ENCODE measurements around the gene FSD1.

GRCh38 chr19:4266253-4267000 lies 38.0 kb upstream of the FSD1 start:
- TF ChIP-seq POLR2A (IDR thresholded peaks at IDR 0.05), result no peak
- TF ChIP-seq EP300 (IDR thresholded peaks at IDR 0.05), result no peak
